ENCODE data around the gene CLOCK. TPM values are rescaled to one million over a fixed set of nuclear protein-coding genes. Genes with fewer than 3 reads are reported as not detected.
A peak's percentile ranks its signal among the peaks of the same experiment; 100 is the strongest.

The CLOCK gene
- total RNA-seq, 2 experiments from 2014 or later, result 9.4 to 10.0 TPM

DNA sequence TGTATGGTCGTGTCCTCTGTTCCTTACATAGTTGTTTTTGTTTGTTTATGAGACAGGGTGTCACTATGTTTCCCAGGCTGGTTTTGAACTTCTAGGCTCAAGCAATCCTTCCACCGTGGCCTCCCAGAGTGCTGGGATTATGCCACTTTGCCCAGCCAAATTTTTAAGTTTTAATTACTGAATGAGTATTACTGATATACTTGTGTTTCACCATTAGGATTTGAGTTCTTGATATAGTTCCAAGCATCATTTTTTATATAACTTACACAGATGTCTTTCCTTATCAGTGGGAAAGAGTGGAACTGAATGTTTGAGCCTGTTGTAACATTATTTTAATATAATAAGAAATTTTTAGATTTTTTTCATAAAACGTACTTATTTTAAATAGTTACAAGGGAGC, 130.5 kb downstream of the CLOCK start:
- ATAC-seq (no peak), DNase-seq (no peak)
- no peak overlapping the region for H3K4me3 Mint-ChIP-seq
- H3K27me3 Mint-ChIP-seq, result no peaks in the 10 kb centered on the region
- peaks cover 36% of the 10 kb centered on the region for H3K36me3 Mint-ChIP-seq
- H3K27ac Mint-ChIP-seq, result no peak overlapping the region
- CTCF ChIA-PET, result interaction anchor here (1.4 kb wide), 1 partner anchor 138 kb away, joined by 4 read pairs; no protein-coding TSS in a partner anchor
- no peaks in the 10 kb centered on the region for H3K4me1 Mint-ChIP-seq
- H3K9me3 Mint-ChIP-seq (ENCODE audit: low read depth), result no peaks in the 10 kb centered on the region

DNA sequence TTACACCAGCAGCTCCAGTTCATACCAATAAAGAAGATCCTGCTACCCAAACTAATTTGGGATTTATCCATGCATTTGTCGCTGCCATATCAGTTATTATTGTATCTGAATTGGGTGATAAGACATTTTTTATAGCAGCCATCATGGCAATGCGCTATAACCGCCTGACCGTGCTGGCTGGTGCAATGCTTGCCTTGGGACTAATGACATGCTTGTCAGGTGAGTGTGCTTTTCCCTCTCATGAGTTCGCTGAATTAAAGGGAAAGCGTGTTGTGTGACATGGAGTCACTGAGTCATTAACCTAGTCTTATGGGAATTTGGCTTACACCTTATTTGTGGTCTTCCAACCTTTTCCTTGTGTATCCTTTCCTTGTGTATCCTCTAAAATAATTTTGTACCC, 135.1 kb downstream of the CLOCK start:
- CTCF ChIA-PET, result interaction anchor here (1.5 kb wide), 1 partner anchor 66 kb away, joined by 3 read pairs; the partner anchor contains the start of gene SRD5A3
- ATAC-seq, result no peak
- no peaks in the 10 kb centered on the region for H3K9me3 Mint-ChIP-seq (ENCODE audit: low read depth)
- peaks cover 27% of the 10 kb centered on the region for H3K36me3 Mint-ChIP-seq
- H3K4me3 Mint-ChIP-seq, result no peak overlapping the region
- no peak for DNase-seq
- peaks cover 18% of the 10 kb centered on the region for H3K4me1 Mint-ChIP-seq
- no peak overlapping the region for H3K27ac Mint-ChIP-seq
- H3K27me3 Mint-ChIP-seq, result no peaks in the 10 kb centered on the region

DNA sequence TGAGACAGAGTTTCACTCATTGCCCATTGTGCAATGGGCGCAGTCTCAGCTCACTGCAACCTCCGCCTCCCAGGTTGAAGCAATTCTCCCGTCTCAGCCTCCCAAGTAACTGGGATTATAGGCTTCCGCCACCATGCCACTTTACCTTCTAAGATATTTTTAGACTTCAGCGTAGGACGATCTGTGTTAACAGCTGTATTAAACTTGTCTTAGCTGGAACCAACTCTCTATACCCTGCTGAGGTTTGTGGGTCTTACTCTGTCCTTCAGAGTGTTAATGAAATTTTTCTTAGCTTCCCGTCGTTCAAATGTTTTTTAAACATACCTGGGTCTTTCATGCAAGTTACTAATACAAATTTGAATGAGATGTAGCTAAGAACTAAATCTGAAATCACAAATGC, 136.3 kb downstream of the CLOCK start:
- CTCF ChIA-PET, result interaction anchor here (1.5 kb wide), 2 partner anchors 64 to 144 kb away, joined by 3 to 4 read pairs; partner anchors contain the start of gene SRD5A3
- ATAC-seq, result no peak
- H3K27ac Mint-ChIP-seq, result no peak overlapping the region
- peaks cover 32% of the 10 kb centered on the region for H3K36me3 Mint-ChIP-seq
- no peak for DNase-seq
- no peak overlapping the region for H3K4me3 Mint-ChIP-seq
- H3K9me3 Mint-ChIP-seq (ENCODE audit: low read depth), result no peaks in the 10 kb centered on the region
- H3K27me3 Mint-ChIP-seq, result no peaks in the 10 kb centered on the region
- H3K4me1 Mint-ChIP-seq, result peaks cover 27% of the 10 kb centered on the region

DNA sequence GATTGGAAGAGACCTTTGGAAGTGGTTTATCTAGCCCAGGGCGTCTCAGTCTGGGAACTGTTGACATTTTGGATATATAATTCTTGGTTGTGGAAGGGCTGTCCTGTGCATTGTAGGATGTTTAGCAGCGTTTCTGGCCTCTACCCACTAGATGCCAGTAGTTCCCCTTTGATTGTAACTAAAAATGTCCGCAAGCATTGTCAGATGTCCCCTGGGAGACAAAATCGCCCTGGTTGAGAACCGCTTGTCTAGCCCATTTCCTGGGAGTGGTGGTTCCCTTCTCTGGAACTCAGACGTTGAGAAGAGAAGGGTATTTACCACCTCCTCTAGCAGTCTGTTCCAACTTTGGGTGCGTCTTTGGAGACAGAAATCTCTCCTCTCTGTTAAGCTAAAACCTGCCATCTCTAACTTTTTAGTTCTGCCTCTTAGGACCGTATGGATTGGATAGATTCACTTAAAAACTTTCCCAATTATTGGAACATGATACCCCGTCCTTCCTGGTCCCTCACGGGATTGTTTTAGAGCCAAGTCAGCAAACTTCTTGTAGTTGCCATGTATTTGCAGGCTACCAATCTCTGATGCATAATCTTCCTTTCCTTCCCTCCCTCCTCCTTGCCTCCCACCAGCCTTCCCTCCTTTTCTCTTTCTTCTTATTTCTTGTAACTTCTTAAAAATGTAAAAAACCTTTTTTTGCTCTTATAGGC, 137.1 kb downstream of the CLOCK start:
- H3K36me3 Mint-ChIP-seq, result peaks cover 33% of the 10 kb centered on the region
- peaks cover 31% of the 10 kb centered on the region for H3K4me1 Mint-ChIP-seq
- H3K9me3 Mint-ChIP-seq (ENCODE audit: low read depth), result no peaks in the 10 kb centered on the region
- ATAC-seq, result no peak
- no peaks in the 10 kb centered on the region for H3K27me3 Mint-ChIP-seq
- CTCF ChIA-PET, result interaction anchor here (1.0 to 1.5 kb wide), 2 partner anchors 9 to 145 kb away, joined by 4 read pairs; no protein-coding TSS in a partner anchor
- peak overlapping the region; percentile 15 for H3K27ac Mint-ChIP-seq
- no peak overlapping the region for H3K4me3 Mint-ChIP-seq
- no peak for DNase-seq

DNA sequence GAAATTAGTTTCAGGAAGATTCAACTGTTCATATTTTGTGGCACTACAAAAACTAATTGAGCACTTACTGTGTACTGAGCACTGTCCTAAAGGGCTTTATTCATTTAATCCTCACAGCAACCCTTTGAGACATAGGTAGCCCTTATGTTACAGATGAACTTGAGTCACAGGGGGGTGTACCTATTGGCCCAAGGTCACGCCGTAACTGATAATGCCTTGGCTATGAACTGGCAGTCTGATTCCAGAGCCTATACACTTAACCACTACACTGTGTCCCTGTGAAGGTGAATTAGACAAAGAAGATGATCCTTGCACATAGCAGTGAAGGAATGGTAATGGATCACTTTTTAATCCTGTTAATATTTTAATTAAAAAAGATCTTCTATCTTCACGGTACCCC, 138.9 kb downstream of the CLOCK start:
- no peak overlapping the region for H3K4me3 Mint-ChIP-seq
- H3K9me3 Mint-ChIP-seq (ENCODE audit: low read depth), result no peaks in the 10 kb centered on the region
- DNase-seq, result no peak
- no peak for ATAC-seq
- peaks cover 39% of the 10 kb centered on the region for H3K4me1 Mint-ChIP-seq
- CTCF ChIA-PET, result interaction anchor here (0.9 kb wide), 1 partner anchor 141 kb away, joined by 3 read pairs; no protein-coding TSS in a partner anchor
- H3K27me3 Mint-ChIP-seq, result no peaks in the 10 kb centered on the region
- peaks cover 43% of the 10 kb centered on the region for H3K36me3 Mint-ChIP-seq
- H3K27ac Mint-ChIP-seq, result no peak overlapping the region

DNA sequence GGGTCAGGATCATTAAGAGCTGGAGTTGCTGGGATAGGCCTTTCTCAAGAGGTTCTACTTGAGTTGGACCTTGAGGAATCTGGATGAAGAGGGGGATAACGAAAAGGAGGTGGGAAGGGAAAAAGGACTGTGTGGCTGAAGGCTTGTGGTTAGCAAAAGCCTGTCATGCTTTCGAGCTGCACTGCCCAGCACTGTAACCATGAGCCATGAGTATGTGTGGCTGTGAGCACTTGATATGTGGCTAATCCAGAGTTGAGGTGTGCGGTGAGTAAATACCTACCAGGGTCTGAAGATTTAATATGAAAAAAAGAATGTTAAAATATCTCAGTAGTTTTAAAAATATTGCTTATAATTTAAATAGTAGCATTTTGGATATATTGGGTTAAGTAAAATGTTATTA, 139.6 kb downstream of the CLOCK start:
- Mint-ChIP-seq H3K27me3 (no peaks in the 10 kb centered on the region), H3K4me1 (peaks cover 39% of the 10 kb centered on the region), H3K4me3 (no peak overlapping the region), H3K9me3 (ENCODE audit: low read depth) (no peaks in the 10 kb centered on the region), H3K27ac (no peak overlapping the region), H3K36me3 (peaks cover 41% of the 10 kb centered on the region)
- CTCF ChIA-PET, result no interaction called here
- ATAC-seq, result no peak
- DNase-seq, result no peak

DNA sequence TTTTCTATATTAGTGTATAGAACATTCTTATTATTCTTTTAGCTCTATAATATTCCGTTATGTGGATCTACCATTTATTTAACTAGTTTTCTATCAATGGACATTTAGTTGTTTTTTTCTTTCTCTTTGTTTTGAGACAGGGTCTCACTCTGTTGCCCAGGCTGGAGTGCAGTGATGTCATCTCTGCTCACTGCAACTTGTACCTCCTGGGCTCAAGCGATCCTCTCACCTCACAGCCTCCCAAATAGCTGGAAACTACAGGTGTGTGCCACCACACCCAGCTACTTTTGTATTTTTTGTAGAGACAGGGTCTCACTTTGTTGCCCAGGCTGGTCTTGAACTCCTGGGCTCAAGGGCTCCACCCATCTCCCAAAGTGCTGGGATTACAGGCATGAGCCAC, 140.2 kb downstream of the CLOCK start:
- peaks cover 39% of the 10 kb centered on the region for H3K4me1 Mint-ChIP-seq
- CTCF ChIA-PET, result interaction anchor here (0.8 to 1.9 kb wide), 2 partner anchors 10 to 60 kb away, joined by 3 to 6 read pairs; partner anchors contain the start of gene TMEM165

DNA sequence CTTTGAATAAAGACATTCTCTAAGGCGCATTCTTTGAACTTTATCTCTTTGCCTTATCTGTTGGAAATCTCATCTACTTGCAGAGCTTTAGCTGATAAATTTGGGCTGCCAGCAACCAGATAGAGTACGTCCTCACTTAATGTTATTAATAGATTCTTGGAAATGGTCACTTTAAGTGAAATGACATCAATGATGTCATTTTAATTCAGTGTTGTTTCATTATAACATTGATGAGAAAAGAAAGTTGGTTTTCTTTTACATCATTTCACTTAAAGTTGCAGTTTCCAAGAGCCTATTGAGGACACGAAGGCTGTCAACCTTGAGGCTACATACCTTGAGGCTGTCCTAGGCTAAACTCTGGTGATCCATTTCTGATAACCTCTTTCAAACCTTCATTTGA, 141.6 kb downstream of the CLOCK start:
- ATAC-seq (no peak), DNase-seq (no peak)
- CTCF ChIA-PET, result interaction anchor here (1.9 kb wide), 1 partner anchor 9 kb away, joined by 6 read pairs; the partner anchor contains the start of gene TMEM165
- Mint-ChIP-seq H3K4me3 (no peak overlapping the region), H3K27me3 (no peaks in the 10 kb centered on the region), H3K9me3 (ENCODE audit: low read depth) (no peaks in the 10 kb centered on the region), H3K36me3 (peaks cover 47% of the 10 kb centered on the region), H3K27ac (no peak overlapping the region), H3K4me1 (peaks cover 51% of the 10 kb centered on the region)

More for the DNA sequence above, 140.2 kb downstream of the CLOCK start:
- no peaks in the 10 kb centered on the region for H3K9me3 Mint-ChIP-seq (ENCODE audit: low read depth)
- peaks cover 41% of the 10 kb centered on the region for H3K36me3 Mint-ChIP-seq
- ATAC-seq (no peak), DNase-seq (no peak)
- H3K27me3 Mint-ChIP-seq, result no peaks in the 10 kb centered on the region
- H3K27ac Mint-ChIP-seq, result no peak overlapping the region
- H3K4me3 Mint-ChIP-seq, result no peak overlapping the region

DNA sequence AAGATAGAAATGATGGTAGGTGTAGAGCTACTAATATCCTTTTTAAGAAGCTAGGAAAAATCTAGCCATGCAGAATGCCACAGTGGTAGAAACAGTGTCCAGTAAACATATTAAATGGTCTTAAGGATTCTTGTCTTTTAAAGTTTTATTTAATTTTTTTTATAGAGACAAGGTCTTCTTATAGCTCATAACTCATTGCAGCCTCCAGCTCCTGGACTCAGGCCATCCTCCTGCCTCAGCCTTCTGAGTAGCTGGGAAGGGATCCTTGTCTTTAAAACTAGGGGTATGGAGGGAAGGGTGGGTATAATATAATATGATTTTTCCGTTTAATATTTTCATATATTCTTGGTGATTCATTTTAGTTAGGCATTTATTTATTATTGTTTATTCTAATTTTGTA, 147.1 kb downstream of the CLOCK start:
- ATAC-seq (no peak), DNase-seq (no peak)
- Mint-ChIP-seq H3K27me3 (no peaks in the 10 kb centered on the region), H3K4me1 (peaks cover 49% of the 10 kb centered on the region), H3K27ac (peak overlapping the region; percentile 24), H3K9me3 (ENCODE audit: low read depth) (no peaks in the 10 kb centered on the region), H3K36me3 (peaks cover 43% of the 10 kb centered on the region), H3K4me3 (no peak overlapping the region)
- CTCF ChIA-PET, result interaction anchor here (1.0 kb wide), 1 partner anchor 155 kb away, joined by 5 read pairs; no protein-coding TSS in a partner anchor

DNA sequence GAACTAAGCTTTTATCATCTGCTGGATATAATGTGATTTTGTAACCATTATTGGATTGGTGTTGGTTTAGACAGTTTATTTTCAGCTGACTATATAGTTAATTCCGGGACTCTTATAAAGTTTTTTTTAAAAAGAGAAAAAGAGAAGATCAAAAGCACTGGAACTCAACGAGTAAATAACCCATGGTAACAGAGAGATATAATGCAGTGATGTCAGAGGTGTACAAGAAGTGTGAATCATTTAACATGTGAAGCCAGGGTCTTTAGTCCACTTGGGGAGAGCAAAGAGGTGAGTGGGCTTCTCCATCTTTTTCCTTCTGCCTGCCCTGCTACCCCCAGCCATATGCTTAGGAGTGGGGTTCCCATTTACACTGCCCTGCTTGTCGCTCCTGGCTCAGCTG, 147.7 kb downstream of the CLOCK start:
- DNase-seq (no peak), ATAC-seq (no peak)
- Mint-ChIP-seq H3K4me1 (peaks cover 52% of the 10 kb centered on the region), H3K36me3 (peaks cover 39% of the 10 kb centered on the region), H3K4me3 (peak overlapping the region; percentile 94), H3K9me3 (ENCODE audit: low read depth) (no peaks in the 10 kb centered on the region), H3K27ac (peak overlapping the region; percentile 24), H3K27me3 (no peaks in the 10 kb centered on the region)
- CTCF ChIA-PET, result interaction anchor here (0.7 to 1.0 kb wide), 2 partner anchors 147 to 155 kb away, joined by 3 to 5 read pairs; no protein-coding TSS in a partner anchor

DNA sequence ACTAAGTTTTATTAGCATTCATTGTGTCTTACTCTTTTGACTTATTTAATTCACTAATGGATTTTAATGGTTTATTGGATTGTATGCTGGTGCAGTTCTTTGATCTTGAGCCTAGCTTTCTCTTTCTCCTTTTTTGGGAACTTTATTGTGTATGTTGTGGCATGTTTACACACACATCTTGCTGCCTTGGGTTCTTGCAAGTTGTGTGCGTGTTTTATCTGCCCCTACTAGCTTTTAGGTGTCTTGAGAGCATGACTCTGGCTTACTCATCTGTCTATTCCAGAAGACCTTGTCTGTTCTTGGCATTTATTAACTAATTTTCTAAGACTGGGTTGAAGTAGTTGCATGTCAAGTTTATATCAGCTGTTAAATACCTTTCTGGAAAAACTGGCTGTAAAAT, 148.2 kb downstream of the CLOCK start:
- Mint-ChIP-seq H3K9me3 (ENCODE audit: low read depth) (no peaks in the 10 kb centered on the region), H3K4me3 (peak overlapping the region; percentile 94), H3K27me3 (no peaks in the 10 kb centered on the region), H3K27ac (peak overlapping the region; percentile 65), H3K36me3 (peaks cover 34% of the 10 kb centered on the region), H3K4me1 (peaks cover 48% of the 10 kb centered on the region)
- DNase-seq (no peak), ATAC-seq (no peak)
- CTCF ChIA-PET, result interaction anchor here (0.7 kb wide), 1 partner anchor 147 kb away, joined by 3 read pairs; no protein-coding TSS in a partner anchor

DNA sequence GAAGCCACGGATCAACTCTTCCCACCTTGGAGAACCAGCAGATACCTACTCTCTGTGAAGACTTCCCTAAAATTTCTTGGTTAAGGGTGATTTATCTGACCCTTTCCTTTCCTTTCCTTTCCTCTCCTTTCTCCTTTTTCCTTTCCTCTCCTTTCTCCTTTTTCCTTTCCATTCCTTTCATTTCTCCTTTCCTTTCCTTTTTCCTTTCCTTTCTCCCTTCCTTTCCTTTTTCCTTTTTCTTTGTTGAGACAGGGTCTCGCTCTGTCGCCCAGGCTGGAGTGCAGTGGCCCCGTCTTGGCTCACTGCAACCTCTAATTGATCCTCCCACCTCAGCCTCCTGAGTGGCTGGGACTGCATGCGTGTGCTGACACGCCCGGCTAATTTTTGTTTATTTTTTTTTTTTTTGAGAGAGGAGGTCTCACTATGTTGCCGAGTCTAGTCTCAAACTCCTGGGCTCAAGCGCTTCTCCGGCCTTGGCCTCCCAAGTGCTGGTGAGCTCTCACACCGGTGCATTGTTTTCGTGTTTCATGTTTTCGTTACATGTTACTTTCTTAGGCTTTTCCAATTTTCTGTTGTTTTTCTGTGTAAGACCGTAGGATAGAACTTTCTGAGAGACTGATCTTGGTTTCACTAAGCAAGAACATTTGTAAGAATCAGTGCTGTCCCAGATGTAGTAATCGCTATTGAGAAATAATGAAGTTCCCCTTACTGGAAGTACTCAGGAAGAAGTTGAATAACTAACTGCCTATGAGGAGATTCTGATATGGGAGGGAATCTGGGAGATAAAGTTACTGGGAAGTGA, 149.0 kb downstream of the CLOCK start:
- no peak for ATAC-seq
- Mint-ChIP-seq H3K27me3 (no peaks in the 10 kb centered on the region), H3K4me1 (peaks cover 45% of the 10 kb centered on the region)

DNA sequence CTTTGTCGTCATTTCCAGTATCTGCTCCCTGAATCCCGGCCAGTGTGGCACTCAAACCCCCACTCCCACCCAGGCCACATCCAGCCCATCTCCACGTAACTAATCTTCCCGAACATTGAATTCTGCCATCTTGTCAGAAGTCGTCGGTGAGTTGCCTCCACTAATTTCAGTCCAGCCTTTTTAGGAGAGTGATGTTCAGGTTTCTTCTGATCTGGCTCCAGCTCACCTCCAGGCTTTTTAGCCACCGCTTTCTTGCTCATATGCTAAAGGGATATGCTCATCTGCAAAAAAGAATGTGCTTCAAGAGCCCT, 149.6 kb downstream of the CLOCK start:
- ATAC-seq, result no peak
- Mint-ChIP-seq H3K27me3 (no peaks in the 10 kb centered on the region), H3K9me3 (ENCODE audit: low read depth) (no peaks in the 10 kb centered on the region), H3K27ac (peak overlapping the region; percentile 82), H3K4me3 (peak overlapping the region; percentile 94), H3K4me1 (peaks cover 45% of the 10 kb centered on the region), H3K36me3 (peaks cover 31% of the 10 kb centered on the region)
- DNase-seq, result no peak
- CTCF ChIA-PET, result interaction anchor here (1.4 to 5.4 kb wide), 2 partner anchors 8 to 50 kb away, joined by 6 to 41 read pairs; partner anchors contain the start of gene SRD5A3

More for the DNA sequence above, 149.0 kb downstream of the CLOCK start:
- DNase-seq, result no peak
- peak overlapping the region; percentile 82 for H3K27ac Mint-ChIP-seq
- no peaks in the 10 kb centered on the region for H3K9me3 Mint-ChIP-seq (ENCODE audit: low read depth)
- CTCF ChIA-PET, result no interaction called here
- peak overlapping the region; percentile 94 for H3K4me3 Mint-ChIP-seq
- peaks cover 31% of the 10 kb centered on the region for H3K36me3 Mint-ChIP-seq
